Measurements from ENCODE around the gene TST.

TST gene

DNA sequence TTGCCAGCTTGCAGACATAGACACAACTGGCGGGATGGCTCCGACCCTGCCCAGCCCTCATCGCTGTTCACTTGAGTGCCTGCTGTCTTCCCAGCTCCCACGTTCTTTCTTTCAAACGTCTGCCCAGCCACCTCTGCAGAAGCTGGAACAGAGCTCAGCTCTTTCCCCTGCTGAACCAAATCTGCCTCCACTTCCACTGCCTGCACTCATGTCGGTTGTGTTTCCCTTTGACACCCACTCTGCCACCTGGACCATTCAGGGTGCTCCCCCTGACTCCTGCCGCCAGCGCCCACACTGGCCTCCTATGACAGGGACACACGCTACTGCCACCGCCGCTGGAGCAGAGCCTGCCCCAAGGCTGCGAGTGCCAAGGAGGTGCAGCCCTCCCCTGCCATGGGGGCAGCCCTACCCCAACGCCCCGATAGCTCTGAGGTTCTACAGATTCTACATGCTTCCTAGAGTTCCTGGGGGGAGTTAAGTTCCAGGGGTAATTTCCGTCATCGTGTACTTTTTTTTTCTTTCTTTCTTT, 37.9 kb downstream of the TST start:
- FAIRE-seq (no peak), DNase-seq (ENCODE audit: insufficient read length, low spot score) (no peak)
- TF ChIP-seq, protein P1, sequence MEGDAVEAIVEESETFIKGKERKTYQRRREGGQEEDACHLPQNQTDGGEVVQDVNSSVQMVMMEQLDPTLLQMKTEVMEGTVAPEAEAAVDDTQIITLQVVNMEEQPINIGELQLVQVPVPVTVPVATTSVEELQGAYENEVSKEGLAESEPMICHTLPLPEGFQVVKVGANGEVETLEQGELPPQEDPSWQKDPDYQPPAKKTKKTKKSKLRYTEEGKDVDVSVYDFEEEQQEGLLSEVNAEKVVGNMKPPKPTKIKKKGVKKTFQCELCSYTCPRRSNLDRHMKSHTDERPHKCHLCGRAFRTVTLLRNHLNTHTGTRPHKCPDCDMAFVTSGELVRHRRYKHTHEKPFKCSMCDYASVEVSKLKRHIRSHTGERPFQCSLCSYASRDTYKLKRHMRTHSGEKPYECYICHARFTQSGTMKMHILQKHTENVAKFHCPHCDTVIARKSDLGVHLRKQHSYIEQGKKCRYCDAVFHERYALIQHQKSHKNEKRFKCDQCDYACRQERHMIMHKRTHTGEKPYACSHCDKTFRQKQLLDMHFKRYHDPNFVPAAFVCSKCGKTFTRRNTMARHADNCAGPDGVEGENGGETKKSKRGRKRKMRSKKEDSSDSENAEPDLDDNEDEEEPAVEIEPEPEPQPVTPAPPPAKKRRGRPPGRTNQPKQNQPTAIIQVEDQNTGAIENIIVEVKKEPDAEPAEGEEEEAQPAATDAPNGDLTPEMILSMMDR (IDR thresholded peaks at IDR 0.05; ENCODE audit: insufficient read depth, missing control alignments): no peak

- DNase-seq (ENCODE audit: insufficient read length, low spot score): no peak
- FAIRE-seq: no peak
Measured at GRCh38 chr22:36979016-36979910, 40.0 kb downstream of the TST start.

DNA sequence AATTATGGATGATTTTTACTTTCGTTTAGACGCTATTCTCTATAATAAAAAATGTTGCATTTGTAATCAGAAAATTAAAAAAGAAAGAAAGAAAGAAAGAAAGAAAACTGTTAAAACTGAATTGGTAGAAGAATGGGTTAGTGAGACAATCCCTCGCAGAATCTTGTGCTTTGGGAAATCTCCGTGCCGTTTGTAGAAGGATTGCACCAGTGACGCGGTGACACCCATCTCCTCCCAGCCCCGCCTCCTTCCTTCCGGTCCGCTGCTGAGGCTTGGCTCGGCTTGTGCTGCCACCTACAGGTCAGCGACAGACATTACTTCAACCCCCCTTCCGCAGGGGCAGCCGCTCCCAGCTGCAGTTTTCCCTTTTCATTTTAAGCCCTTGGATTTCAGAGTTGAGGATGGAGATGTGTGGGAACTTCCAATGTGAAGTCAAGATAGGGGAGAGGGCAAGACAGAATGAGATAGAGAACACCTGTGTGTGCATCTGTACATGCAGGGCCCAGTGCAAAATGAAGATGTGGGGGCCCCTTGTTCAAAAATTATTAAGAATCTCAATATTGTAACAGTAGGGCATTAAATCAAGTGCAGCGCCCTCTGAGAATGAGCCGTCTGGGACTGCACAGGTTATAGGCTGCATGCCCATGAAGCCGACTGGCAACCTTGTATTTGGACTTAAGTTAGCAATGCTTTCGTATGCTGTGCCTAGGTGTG, 41.1 kb downstream of the TST start:
- TF ChIP-seq, protein P1 (IDR thresholded peaks at IDR 0.05; ENCODE audit: insufficient read depth, missing control alignments): peak; percentile 94
- FAIRE-seq (no peak), DNase-seq (ENCODE audit: insufficient read length, low spot score) (peak; percentile 56)

More at GRCh38 chr22:36979016-36979910, 40.0 kb downstream of the TST start:
- TF ChIP-seq, protein P1 (IDR thresholded peaks at IDR 0.05; ENCODE audit: insufficient read depth, missing control alignments): no peak

- FAIRE-seq (no peak), DNase-seq (ENCODE audit: insufficient read length, low spot score) (no peak)
- TF ChIP-seq, protein P1 (IDR thresholded peaks at IDR 0.05; ENCODE audit: insufficient read depth, missing control alignments): peak; percentile 38
Measured at GRCh38 chr22:36977401-36977861, 41.8 kb downstream of the TST start.

- DNase-seq (ENCODE audit: insufficient read length, low spot score): no peak
- TF ChIP-seq, protein P1 (IDR thresholded peaks at IDR 0.05; ENCODE audit: insufficient read depth, missing control alignments): no peak
- no peak for FAIRE-seq
Measured at GRCh38 chr22:36976606-36977005, 42.6 kb downstream of the TST start.

GRCh38 chr22:36971341-36972125, 47.7 kb downstream of the TST start:
- FAIRE-seq: no peak
- TF ChIP-seq, protein P1 (IDR thresholded peaks at IDR 0.05; ENCODE audit: insufficient read depth, missing control alignments): no peak
- no peak for DNase-seq (ENCODE audit: insufficient read length, low spot score)
